Testis (tissue), 2 donors: ENCODE measurements around the gene HLF.

Experiments
- POLR2A ChIP-seq: fragments of 450-650 bp; IDR thresholded peaks from one replicate; pipeline ENCODE4 v1.6.1; 2017; ENCODE audit warnings: antibody characterized with exemption, mild to moderate bottlenecking, moderate library complexity
- TF ChIP-seq, protein P1 (sequence below), 3 experiments: fragments of 450-650 bp in 2 of 3; fragments of 200-600 bp in 1 of 3; sonication (generic) in 1 of 3; IDR thresholded peaks; one replicate each; pipeline ENCODE4 v1.5.1; 2016 to 2019; ENCODE audit warnings: antibody characterized with exemption in 3 of 3, mild to moderate bottlenecking in 2 of 3, moderate library complexity in 1 of 3

DNA sequence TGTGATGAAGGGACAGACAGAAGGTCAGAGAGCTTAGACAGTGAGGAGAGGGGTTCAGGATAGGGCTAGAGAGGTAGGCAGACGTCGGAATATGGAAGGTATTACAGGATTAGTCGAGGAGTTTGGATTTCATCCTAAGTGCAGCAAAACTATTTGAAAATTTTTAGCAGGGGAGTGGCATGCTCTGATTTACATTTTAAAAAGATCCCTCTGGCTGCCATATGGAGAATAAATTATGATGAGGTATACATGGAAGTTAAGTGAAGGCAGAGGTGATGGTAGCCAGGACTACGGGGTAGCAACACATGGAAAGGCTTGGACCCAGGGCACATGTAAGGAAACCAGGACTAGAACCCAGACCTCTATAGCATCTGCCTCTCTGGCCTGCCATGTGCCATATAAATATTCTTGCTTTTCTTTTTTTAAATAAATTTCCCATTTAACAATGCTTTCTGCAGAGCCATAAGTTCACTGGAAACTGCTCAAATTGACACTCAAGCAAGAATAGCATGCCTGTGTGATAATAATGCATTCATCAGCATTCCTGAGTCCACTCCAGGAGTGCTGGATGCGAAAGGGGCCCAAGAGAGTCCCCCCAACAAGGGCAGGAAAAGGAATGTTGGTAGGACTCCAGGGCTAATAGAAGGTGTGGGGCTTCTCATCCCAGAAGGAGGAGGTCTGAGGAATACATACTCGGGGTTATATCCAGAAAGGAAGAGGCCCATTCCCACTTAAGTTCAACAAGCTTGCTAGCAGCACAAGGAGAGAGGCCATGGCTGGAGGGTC lies 78.2 kb downstream of the HLF start:
- TF ChIP-seq, protein P1, sequence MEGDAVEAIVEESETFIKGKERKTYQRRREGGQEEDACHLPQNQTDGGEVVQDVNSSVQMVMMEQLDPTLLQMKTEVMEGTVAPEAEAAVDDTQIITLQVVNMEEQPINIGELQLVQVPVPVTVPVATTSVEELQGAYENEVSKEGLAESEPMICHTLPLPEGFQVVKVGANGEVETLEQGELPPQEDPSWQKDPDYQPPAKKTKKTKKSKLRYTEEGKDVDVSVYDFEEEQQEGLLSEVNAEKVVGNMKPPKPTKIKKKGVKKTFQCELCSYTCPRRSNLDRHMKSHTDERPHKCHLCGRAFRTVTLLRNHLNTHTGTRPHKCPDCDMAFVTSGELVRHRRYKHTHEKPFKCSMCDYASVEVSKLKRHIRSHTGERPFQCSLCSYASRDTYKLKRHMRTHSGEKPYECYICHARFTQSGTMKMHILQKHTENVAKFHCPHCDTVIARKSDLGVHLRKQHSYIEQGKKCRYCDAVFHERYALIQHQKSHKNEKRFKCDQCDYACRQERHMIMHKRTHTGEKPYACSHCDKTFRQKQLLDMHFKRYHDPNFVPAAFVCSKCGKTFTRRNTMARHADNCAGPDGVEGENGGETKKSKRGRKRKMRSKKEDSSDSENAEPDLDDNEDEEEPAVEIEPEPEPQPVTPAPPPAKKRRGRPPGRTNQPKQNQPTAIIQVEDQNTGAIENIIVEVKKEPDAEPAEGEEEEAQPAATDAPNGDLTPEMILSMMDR (IDR thresholded peaks at IDR 0.05): no peak
- TF ChIP-seq POLR2A: no peak
